ENCODE data around the gene PVALB.

Gene PVALB

GRCh38 chr22:36846949-36847348 lies 30.1 kb upstream of the PVALB start:
- DNase-seq (ENCODE audit: low read depth in 2 of 2): no peak

DNA sequence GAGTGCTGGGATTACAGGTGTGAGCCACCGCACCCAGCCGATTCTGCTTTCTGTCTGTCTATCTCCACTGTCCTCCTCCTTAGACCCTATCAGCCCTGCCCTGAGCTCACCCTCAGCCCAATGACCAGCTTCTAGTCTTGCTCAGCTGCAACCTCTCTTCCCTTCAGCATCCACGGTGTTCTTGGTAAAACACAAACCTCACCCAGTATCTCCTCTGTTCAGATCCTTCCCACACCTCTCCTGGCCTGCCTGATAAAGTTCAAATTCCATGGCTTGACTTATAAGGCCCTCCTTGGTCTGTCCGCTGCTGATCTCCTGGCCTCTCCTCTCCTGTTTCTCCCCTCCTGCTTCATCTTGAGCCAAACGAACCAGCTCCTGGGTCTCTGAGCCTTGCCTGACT lies 29.4 kb upstream of the PVALB start:
- DNase-seq (ENCODE audit: low read depth in 2 of 2): no peak

DNA sequence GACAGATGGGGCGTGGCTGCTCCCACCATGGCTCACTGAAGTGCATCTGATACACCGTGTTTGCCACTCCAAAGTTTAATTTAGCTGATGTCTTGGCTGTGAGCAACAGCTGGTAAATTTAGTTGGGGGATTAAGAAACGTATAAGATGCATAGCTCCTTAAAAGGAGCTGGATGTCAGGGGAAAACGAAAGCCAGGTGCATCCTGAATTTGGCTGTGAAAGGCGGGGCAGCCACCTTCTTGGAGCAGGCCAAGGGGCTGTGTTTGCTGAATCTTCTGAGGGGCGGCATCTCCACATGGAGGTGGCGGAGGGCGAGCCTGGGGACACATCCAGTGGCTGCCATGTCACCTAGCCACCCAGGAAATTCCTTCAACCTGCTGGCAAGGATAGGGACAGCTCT lies 23.3 kb upstream of the PVALB start:
- DNase-seq (ENCODE audit: low read depth in 2 of 2): no peak

DNA sequence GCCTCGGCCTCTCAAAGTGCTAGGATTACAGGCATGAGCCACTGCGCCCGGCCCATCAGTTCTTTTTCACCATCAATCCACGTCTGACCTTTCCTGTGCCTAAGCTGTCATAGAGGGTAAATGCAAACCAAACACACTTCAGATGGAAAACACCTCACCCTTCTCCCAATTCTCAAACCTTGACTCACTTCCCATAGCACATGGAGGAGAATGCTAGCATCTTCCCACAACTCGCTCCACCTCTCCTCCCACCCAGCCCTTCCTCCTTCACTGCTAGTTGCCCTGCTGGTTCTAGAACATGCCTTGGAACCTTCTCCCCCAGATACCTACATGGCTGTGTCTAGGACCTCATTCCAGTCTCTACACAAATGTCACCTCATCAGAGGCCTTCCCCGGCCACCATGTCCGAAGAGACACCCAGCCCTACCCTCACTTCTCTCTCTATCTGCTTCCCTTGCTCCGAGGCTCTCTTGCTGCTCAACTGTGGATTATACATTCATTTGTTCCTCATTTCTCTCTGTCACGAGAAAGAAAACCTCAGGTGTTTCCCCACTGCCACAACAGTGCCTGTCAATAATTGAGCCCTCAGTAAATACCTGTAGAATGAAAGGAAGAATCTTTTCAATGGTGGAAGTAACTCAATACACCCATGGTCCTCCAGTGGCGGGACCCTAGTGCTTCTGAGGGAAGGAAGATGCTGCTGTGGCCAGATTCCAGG lies 22.7 kb upstream of the PVALB start:
- no peak for DNase-seq (ENCODE audit: low read depth in 2 of 2)

DNA sequence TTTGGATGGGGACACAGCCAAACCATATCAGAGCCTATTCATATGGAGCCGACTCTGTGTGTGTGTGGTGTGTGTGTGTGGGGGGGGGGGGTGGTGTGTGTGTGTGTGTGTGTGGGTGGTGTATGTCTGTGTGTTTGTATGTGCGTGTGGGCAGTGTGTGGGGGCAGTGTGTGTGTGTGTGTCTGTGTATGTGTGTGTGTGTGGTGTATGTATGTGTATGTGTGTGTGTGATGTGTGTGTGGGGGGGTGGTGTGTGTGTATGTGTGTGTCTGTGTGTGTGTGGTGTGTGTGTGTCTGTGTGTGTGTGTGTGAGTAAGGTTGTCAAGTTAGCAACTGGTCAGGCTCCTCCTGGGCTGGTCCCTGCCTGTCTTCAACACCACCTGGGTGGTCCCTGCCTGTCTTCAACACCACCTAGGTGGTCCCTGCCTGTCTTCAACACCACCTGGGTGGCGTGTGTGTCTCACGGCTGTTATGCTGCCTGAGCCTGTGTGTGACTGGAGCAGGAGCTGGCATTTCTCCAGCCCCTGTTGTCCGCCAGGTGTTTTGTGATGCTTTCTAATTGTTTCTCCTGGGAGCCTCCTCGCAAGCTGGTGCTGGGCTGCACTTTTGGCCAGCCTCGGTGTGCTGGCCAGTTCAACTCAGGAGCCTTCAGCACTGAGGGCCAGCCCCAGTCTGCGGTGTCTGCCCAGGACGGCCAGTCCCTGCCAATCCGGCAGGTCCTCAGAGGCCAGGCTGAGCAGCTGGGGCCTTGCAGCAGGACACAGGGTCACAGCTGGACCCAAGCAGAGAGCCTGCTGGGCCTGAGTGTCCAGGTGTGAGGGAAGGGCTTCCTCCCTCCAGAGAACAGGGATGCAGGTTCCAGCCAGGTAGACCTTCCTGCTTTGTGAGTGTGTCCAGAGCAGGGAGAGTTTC lies 21.5 kb upstream of the PVALB start:
- DNase-seq (ENCODE audit: low read depth in 2 of 2): no peak

DNA sequence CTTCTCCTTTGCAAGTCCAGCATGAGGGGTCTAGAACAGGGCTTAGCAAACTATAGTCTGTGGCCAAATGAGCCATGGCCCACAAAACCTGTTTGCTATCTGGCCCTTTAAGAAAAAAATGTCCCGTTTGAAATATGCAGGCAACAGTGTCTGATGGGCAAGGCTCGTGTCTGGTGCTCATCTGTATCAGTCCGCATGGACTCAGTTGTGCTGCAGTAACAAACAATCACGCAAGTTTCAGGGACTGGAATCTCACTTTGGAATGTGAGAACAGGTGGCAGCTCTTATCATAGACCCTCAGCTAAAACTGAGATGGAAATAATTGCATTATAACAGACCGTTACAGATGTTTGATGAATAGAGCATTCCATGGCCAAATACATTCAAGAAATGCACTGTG lies 19.1 kb upstream of the PVALB start:
- DNase-seq (ENCODE audit: low read depth in 2 of 2): no peak

DNA sequence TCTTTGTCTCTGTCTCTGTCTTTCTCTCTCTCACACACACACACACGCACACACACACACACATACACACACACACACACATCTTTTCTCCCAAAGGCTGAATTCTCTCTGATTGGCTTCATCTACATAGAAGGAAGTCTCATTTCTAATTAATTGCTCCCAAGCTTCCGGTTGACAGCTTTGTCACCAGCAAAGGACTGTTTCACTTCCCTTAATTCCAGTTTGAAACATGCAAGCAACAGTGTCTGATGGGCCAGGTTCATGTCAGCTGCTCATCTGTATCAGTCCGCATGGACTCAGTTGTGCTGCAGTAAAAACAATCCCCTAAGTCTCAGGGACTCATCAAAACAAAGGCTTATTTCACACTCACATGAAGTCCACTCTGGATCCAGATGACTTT lies 16.2 kb upstream of the PVALB start:
- DNase-seq (ENCODE audit: low read depth in 2 of 2): no peak

DNA sequence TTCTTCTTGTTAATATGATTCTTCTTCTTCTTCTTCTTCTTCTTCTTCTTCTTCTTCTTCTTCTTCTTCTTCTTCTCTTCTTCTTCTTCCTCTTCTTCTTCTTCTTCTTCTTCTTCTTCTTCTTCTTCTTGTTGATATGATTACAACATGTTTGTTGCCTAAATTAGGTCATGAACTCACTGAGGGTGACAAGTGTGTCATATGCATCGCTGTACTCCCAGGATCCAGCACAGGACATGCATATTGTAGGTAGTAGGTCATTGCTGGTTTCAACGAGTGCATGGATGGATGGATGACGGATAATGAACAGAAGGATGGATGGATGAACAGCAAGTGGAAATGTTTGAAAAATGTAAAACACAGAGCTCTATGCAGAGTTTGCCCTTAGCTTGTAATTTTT lies 14.9 kb upstream of the PVALB start:
- no peak for DNase-seq (ENCODE audit: low read depth in 2 of 2)

DNA sequence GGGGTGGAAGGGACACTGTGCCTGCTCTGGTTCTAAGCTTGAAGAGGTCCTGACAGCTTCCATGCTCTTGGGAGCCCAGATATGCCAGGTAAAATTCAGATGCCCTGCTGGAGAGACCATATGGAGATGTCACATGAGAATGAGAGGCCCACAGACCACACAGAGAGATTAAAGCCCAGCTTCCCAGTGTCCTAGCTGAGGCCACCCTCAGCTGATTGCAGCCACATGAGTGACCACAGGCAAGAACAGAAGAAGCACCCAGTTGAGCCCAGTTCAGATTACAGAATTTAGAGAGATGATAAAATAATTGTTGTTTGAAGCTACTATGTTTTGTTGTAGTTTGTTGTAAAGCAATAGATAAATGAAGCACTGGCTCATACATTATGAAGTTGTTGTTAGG lies 14.4 kb upstream of the PVALB start:
- DNase-seq (ENCODE audit: low read depth in 2 of 2): no peak

- DNase-seq (ENCODE audit: low read depth in 2 of 2): no peak
These were observed 13.8 kb upstream of the PVALB start for GRCh38 chr22:36830601-36831000.

DNA sequence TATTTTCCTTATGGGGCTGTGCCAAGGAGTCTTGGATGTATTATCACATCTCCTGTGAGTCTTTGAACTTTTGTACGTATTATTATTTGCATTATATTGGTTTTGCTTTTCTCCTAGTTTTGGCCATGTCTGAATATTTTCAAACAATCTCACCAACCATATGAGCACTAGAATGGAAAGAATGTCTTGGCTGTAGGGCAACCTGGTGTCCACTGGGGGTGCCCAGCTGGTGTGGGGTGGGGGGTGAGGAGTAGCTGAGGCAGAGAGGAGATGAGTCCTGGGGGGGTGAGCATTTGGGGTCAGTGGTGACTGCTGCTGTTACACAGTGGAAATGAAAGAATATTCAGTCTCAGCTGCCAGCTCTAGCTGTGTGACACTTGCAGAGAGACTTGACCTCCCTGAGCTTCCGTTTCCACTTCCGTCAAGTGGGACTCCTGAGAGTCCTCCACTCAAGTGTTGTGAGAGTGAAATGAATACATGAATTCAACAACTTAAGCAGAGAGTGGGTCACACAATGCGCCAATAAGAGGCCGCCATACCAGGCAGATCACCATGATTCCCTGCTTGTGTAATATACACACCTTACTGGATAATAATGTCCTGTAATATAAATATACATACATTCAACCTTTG lies 12.7 kb upstream of the PVALB start:
- DNase-seq (ENCODE audit: low read depth in 2 of 2): no peak

DNA sequence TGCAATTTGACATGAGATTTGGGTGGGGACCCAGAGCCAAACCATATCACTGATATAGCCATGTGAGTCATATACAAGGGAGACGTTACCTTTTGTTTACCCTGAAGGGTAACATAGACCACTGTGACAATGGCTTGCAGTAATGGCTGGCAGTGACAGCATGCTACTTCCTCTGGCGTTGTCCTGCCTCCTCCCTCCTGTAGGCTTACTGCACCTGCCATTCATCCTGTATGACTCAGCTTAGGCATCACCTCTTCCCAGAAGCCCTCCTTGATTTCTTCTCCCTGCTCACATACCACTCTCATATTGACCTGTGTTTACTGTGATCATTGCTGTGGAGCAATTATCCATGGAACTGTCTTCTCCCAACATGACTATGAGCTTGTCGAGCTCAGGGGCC lies 12.0 kb upstream of the PVALB start:
- DNase-seq (ENCODE audit: low read depth in 2 of 2): no peak

DNA sequence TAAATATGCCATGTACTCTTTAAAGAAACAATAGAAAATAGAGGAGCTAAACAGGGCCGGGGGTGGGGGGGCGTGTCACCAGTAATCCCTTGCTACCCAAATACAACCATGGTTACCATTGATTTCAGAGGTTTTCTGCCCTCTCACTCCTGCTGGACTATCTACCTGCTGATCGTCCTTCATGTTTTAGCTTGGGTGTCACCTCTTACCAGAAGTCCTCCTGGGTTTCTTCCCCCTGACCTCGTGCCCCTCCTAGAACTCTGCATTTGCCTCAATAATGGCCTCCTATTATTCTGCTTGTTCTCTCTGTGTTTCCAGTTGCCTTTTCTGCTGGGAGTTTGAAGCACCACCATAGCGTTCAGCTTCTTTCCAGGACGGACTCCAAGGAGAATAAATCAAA lies 9.4 kb upstream of the PVALB start:
- no peak for DNase-seq (ENCODE audit: low read depth in 2 of 2)

- no peak for DNase-seq (ENCODE audit: low read depth in 2 of 2)
These were observed 7.8 kb upstream of the PVALB start for GRCh38 chr22:36824655-36825054.

- no peak for DNase-seq (ENCODE audit: low read depth in 2 of 2)
These were observed 6.5 kb upstream of the PVALB start for GRCh38 chr22:36823186-36823839.

GRCh38 chr22:36822581-36822980 lies 5.7 kb upstream of the PVALB start:
- DNase-seq (ENCODE audit: low read depth in 2 of 2): no peak

GRCh38 chr22:36819112-36819511 lies 2.3 kb upstream of the PVALB start:
- DNase-seq (ENCODE audit: low read depth in 2 of 2): no peak

GRCh38 chr22:36818010-36818642 lies 1.3 kb upstream of the PVALB start:
- DNase-seq (ENCODE audit: low read depth in 2 of 2): no peak

DNA sequence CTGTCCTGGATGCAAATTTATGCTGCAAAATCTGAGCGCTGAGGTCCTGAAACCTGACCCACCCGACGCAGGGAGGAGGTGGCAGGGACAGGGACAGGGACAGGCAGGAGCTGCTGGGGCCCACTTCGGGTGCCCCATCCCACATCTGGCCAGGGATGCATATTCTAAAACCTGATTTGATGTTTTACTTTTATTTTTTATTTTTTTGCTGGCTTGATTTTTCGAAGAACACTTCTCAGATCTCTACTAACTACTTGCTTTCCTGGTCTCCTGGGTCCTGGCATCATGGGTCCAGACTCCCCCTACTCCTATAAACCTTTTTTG lies 652 bp upstream of the PVALB start:
- no peak for DNase-seq (ENCODE audit: low read depth in 2 of 2)

DNA sequence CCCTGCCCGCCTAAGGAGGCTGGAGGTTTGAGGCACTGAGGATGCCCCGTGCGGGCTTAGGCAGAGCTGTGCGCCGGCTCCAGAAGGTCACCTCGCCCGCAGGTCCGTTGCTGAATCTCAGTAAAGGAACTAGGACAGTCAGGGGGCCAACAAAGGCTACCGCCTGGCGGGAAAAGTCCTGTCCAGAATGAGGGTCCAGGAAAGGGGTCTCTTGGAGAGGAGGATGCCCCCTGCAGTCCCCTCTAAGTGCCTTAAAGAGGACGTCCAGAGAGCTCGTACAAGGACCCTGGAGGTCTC lies 548 bp downstream of the PVALB start:
- no peak for DNase-seq (ENCODE audit: low read depth in 2 of 2)

- DNase-seq (ENCODE audit: low read depth in 2 of 2): no peak
These were observed 1.1 kb downstream of the PVALB start for GRCh38 chr22:36815558-36816338.

All from activated CD4-positive, alpha-beta T cell treated with anti-CD3 and anti-CD28 coated beads for 24 hours (primary cell).